GM04504 (cell line): ENCODE measurements around the gene ANAPC15.

Experiments used
- DNase-seq: peaks from one replicate; pipeline ENCODE4 v3.0.0-alpha.2; 2012; ENCODE audit warnings: low read depth

ANAPC15 gene

GRCh38 chr11:72084965-72085364 is 27.5 kb downstream of the ANAPC15 start:
- no peak for DNase-seq

DNA sequence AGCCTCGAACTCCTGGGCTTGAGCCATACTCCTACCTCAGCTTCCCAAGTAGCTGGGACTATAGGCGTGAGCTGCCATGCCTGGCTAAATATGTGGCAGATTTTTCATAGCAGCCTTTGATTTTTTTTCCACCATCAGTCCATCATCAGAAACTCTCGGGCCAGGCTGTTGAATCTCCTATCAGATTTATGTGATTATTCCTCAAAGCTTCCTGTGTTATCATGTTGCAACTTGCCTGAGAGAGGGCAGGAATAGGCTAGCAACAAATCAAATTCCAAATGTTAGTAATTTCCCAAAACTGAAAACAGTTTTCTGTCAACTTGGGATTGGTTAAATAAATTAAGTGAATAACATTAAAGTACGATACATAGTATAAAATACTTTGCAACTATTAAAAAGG is 28.4 kb downstream of the ANAPC15 start:
- no peak for DNase-seq

DNA sequence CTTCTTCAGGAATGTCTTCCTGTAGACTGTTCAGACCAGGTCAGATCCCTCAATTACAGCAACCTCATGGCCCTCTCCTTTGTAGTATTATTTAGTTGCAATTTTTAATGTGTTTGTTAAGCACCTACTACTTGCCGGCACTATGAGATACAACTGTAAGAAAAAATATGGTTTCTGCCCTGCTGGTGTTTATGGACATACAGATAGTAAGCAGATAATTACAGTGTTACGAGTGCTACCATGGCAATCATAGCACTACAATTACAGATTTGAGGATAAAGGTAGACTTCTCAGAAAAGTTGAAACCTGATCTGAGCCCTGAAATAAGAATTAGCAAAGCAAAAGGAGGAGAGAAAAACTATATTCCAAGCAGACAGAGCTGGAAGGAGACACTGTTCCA is 29.1 kb downstream of the ANAPC15 start:
- DNase-seq, result no peak

DNA sequence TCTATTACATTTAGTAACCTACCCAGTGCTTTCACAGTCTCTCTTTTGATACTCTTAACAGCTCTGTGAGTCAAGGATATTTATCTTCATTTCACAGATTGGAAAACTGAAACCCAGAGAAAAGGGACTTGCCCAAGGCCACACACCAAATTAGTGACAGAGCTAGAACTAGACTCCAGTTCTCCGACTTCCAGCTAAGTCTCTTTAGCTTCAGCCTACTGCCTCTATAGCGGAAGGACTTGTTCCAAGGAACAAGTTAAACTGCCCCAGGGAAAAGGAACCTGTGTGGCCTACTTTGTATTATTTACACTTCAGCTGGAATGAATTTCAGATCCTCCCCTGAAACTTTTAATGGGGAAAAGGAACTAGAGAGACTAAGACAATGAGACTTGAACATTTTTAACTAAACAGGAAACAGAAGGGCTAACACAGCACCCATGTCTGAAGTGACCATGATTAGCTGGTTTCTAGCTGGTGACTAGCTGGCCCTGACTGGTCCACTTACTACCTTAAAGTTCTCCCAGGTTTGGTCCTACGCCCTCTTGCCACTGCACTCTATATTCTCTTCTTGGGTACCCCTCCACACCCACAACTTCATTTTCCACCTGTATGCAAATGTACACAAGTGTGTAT is 30.6 kb downstream of the ANAPC15 start:
- DNase-seq, result no peak

GRCh38 chr11:72081184-72081644 is 31.3 kb downstream of the ANAPC15 start:
- no peak for DNase-seq

GRCh38 chr11:72080326-72081183 is 31.9 kb downstream of the ANAPC15 start, which contains the start of the genes LRRC51 and NUMA1:
Gene LRRC51, plus strand, starts transcription at chr11:72080850. Its CDS starts 8,234 bp downstream, at chr11:72089084.
Gene NUMA1, minus strand, starts transcription at chr11:72080542. Its CDS starts 44,599 bp downstream, at chr11:72035943.
- peak; percentile 100 for DNase-seq

GRCh38 chr11:72079819-72080325 is 32.6 kb downstream of the ANAPC15 start:
- DNase-seq, result no peak

GRCh38 chr11:72078477-72078876 is 34.0 kb downstream of the ANAPC15 start:
- no peak for DNase-seq

- no peak for DNase-seq
These were observed 36.7 kb downstream of the ANAPC15 start for GRCh38 chr11:72075756-72076155.

- no peak for DNase-seq
These were observed 37.4 kb downstream of the ANAPC15 start for GRCh38 chr11:72075109-72075508.

GRCh38 chr11:72072348-72072747 is 40.1 kb downstream of the ANAPC15 start:
- DNase-seq, result peak; percentile 44

DNA sequence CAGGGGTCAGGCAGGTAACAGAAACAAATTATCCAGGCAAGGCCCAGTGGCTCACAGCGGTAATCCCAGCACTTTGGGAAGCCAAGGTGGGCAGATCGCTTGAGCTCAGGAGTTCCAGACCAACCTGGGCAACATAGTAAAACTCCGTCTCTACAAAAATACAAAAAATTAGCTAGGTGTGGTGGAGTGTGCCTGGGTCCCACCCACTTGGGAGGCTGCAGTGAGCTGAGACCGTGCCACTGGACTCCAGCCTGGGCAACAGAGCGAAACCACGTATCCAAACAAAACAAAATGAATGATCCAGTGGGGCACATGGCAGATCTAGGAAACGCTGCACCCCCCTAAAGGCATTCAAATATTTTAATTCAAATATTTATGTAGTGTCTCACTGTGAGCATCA is 42.0 kb downstream of the ANAPC15 start:
- no peak for DNase-seq

DNA sequence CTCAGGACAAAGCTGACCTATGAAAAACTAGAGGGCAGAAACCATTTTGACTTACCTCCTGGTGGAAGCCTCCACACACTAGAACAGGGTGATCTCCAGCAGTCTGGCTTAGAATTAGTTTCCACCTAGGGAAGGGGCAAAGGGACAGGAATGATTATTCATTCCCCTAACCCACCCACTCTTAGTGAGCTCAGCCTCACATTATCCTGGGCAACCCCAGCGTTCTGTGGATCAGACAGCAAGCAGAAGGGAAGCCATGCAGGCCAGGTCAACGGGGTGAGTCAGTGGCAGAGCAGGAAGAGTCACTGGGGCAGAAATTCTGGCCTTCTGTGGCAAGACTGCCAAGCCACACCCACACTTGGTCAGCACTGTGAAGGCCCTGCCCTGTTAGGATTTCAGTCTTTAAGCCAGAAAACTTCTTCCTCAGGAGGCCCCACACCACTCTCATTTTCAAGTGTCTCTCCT is 42.7 kb downstream of the ANAPC15 start:
- peak; percentile 75 for DNase-seq

DNA sequence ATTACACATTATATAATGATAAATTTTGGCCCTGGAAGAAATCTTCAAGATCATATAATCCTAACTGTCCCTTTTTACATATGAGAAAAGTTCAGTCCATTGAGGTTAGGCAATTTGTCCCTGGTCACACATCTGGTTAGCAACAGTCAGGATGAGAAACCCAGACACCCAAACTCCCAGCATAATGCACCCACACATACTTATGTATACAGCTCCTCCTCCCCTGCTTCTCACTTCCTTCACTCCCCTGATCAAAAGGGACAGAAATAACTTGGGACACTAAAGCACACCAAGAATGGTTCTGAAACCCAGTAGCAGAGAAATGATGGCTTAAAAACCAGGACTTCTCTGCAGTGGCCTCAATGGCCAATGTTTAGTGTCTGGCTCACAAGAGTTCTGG is 43.3 kb downstream of the ANAPC15 start:
- DNase-seq, result no peak

- DNase-seq, result no peak
These were observed 44.8 kb downstream of the ANAPC15 start for GRCh38 chr11:72067676-72068075.

DNA sequence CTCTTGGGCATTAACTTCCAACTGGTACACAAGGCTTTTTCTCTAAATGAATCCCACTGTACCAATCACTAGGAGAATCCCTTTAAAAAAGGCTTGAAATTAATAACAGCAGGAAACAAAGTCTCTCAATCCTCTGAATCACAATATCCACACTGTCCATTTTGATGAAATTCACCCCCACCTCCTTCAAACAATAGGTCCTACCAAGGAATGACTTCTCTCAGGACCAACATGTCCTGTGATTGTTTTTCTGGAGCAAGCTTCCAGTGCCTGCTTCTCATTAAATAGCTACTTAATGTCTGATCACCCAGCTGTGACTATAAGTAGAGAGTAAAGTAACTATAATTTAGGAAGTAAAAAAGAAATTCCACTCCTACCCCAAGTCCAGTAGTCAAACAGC is 45.2 kb downstream of the ANAPC15 start:
- DNase-seq, result no peak

DNA sequence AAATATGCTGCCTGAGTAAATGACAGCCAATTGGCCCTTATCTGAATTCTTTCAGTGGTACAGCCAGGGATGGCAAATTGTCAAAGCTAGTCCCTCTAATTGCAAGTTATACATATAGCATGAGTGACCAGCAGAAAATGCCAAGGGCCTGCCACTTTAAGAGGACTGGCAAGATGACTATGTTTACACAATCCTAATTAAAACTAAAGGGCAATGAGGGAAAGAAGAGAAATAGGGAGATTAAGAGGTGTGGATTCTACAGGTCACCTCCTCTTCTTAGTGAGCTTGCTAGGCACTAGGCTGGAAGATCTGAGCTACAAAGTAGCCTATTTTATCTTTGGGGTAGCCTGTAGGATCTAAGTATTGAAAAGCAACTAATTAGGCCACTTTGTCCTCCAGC is 45.6 kb downstream of the ANAPC15 start:
- DNase-seq, result no peak

DNA sequence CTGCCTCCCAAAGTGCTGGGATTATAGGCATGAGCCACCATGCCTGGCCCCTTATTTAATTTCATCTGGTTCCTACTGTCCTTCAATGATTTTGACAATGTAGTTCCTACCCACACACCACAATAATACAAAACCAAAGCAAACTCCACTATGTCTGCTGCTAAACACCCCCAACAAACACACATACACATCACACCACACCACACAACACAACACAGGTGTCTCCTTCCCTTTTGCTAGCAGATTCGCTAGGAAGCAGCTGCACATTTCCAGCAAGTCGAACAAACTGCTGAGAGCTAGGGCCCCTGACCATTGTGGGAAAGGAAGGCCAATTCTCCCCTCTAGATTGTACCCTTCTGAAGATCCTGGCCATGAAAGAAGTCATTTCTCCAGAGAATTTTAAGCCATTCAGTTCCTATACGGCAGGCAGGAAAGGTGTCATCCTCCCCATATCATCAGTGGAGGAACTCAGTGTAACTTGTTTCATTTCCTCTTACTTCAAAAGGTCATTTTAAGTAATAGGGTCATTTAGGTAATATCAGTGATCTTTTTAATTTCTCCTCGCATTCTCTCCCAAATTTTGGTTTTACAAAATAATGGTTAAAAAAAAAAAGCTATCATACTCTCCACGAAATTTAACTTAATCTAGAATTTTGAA is 50.6 kb downstream of the ANAPC15 start:
- DNase-seq, result no peak
